Measurements from ENCODE around the gene GRID2. TPM values are rescaled to one million over a fixed set of nuclear protein-coding genes. Genes with fewer than 3 reads are reported as not detected.

The GRID2 gene
- total RNA-seq, 4 donors from 2014 or later: 0.63 TPM; not detected in 3

- TF ChIP-seq EP300 (IDR thresholded peaks at IDR 0.05): no peak
- TF ChIP-seq POLR2A (IDR thresholded peaks at IDR 0.05): no peak
- no peak for TF ChIP-seq CTCF (IDR thresholded peaks at IDR 0.05)
- WGBS, 2 donors: 75 to 79% methylated on average over 1 of the region's 1 CpG
- DNase-seq (ENCODE audit: low spot score in 2 of 2): no peak
- Histone ChIP-seq H3K9me3 (no peaks in the 10 kb centered on the region), H3K4me3 (no peak overlapping the region), H3K27me3 (no peaks in the 10 kb centered on the region), H3K36me3 (no peaks in the 10 kb centered on the region), H3K27ac (no peak overlapping the region), H3K4me1 (no peaks in the 10 kb centered on the region)
These were observed 1426.5 kb downstream of the GRID2 start for GRCh38 chr4:93730251-93730650.

GRCh38 chr4:93730760-93731159 is 1427.0 kb downstream of the GRID2 start:
- no peak for TF ChIP-seq EP300 (IDR thresholded peaks at IDR 0.05)
- no peak for TF ChIP-seq CTCF (IDR thresholded peaks at IDR 0.05)
- no peak for TF ChIP-seq POLR2A (IDR thresholded peaks at IDR 0.05)
- no peaks in the 10 kb centered on the region for H3K36me3 ChIP-seq
- 89 to 96% methylated on average over 7 of the region's 7 CpGs for WGBS, 2 donors
- no peaks in the 10 kb centered on the region for H3K27me3 ChIP-seq
- H3K4me1 ChIP-seq: no peaks in the 10 kb centered on the region
- no peak for DNase-seq (ENCODE audit: low spot score in 2 of 2)
- no peak overlapping the region for H3K4me3 ChIP-seq
- no peaks in the 10 kb centered on the region for H3K9me3 ChIP-seq
- no peak overlapping the region for H3K27ac ChIP-seq

GRCh38 chr4:93731456-93731855 is 1427.7 kb downstream of the GRID2 start:
- H3K9me3 ChIP-seq: no peaks in the 10 kb centered on the region
- H3K27me3 ChIP-seq: no peaks in the 10 kb centered on the region
- 79 to 82% methylated on average over 1 of the region's 1 CpG for WGBS, 2 donors
- H3K27ac ChIP-seq: no peak overlapping the region
- no peaks in the 10 kb centered on the region for H3K36me3 ChIP-seq
- TF ChIP-seq CTCF (IDR thresholded peaks at IDR 0.05): no peak
- TF ChIP-seq POLR2A (IDR thresholded peaks at IDR 0.05): no peak
- TF ChIP-seq EP300 (IDR thresholded peaks at IDR 0.05): no peak
- H3K4me3 ChIP-seq: no peak overlapping the region
- DNase-seq (ENCODE audit: low spot score in 2 of 2): no peak
- H3K4me1 ChIP-seq: no peaks in the 10 kb centered on the region

GRCh38 chr4:93732509-93732908 is 1428.7 kb downstream of the GRID2 start:
- Histone ChIP-seq H3K4me3 (no peak overlapping the region), H3K9me3 (no peaks in the 10 kb centered on the region)
- no peak for TF ChIP-seq EP300 (IDR thresholded peaks at IDR 0.05)
- no peak for TF ChIP-seq CTCF (IDR thresholded peaks at IDR 0.05)
- no peak for TF ChIP-seq POLR2A (IDR thresholded peaks at IDR 0.05)

GRCh38 chr4:93740890-93741289 is 1437.1 kb downstream of the GRID2 start:
- no peaks in the 10 kb centered on the region for H3K36me3 ChIP-seq
- no peaks in the 10 kb centered on the region for H3K27me3 ChIP-seq
- H3K9me3 ChIP-seq: no peaks in the 10 kb centered on the region
- H3K27ac ChIP-seq: no peak overlapping the region
- no peak overlapping the region for H3K4me3 ChIP-seq
- TF ChIP-seq EP300 (IDR thresholded peaks at IDR 0.05) (no peak), CTCF (IDR thresholded peaks at IDR 0.05) (no peak), POLR2A (IDR thresholded peaks at IDR 0.05) (no peak)
- no peak for DNase-seq (ENCODE audit: low spot score in 2 of 2)
- H3K4me1 ChIP-seq: no peaks in the 10 kb centered on the region

More at GRCh38 chr4:93732509-93732908, 1428.7 kb downstream of the GRID2 start:
- no peaks in the 10 kb centered on the region for H3K36me3 ChIP-seq
- no peaks in the 10 kb centered on the region for H3K27me3 ChIP-seq
- WGBS, 2 donors: 36 to 47% methylated on average over 1 of the region's 1 CpG
- no peak for DNase-seq (ENCODE audit: low spot score in 2 of 2)
- H3K27ac ChIP-seq: no peak overlapping the region
- H3K4me1 ChIP-seq: no peaks in the 10 kb centered on the region

All from tibial nerve (tissue), 4 donors.